Measurements from ENCODE around the gene SNCAIP.

The SNCAIP gene

GRCh38 chr5:122311961-122312590, at the start of gene SNCAIP:
TSS of gene SNCAIP (plus strand) at chr5:122312237. CDS start at chr5:122391135, 78,898 bp downstream.
- no peak for DNase-seq

- no peak for DNase-seq
Measured at GRCh38 chr5:122263352-122264030, 48.5 kb upstream of the SNCAIP start.

DNA sequence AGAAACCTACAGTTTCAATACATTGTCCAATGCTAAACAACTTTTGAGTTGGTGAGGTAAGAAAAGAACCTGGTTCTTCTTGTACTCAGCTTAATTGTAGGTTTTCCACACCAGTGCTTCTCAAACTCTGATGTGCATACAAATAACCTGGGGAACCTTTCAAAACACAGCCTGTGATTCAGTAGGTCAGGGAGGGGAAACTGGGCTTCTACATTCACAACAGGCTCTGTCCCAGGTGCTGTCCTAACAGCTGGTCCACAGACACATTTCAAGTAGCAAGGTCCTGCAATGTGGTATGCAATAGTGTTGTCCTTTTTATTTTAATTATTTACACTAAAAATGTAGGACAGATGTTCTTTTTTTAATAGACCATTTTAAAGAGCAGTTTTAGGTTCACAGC, 47.4 kb upstream of the SNCAIP start:
- no peak for DNase-seq

- no peak for DNase-seq
Measured at GRCh38 chr5:122267185-122267584, 44.9 kb upstream of the SNCAIP start.

DNA sequence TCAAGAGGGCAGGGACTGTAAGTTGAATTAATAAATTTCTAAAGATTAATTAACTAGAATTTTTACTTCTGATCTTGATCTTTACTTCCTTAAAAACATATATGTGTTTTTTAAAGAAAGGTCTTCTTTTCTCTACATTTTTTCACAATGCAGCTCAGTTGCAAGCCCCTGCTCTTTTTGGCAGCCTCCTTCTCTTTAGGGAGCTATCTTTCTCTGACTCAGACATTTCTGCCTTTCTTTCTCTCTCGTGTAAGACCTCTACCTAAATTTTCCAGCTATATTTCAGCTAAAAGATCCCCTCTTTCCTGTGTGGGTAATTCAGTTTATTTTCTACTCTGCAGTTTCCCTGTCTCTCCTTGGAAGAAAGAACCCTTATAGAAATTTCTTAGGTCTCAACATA, 38.3 kb upstream of the SNCAIP start:
- DNase-seq: no peak

- no peak for DNase-seq
Measured at GRCh38 chr5:122283592-122283991, 28.4 kb upstream of the SNCAIP start.

GRCh38 chr5:122286541-122286940, 25.5 kb upstream of the SNCAIP start:
- DNase-seq: no peak

- no peak for DNase-seq
Measured at GRCh38 chr5:122287101-122287500, 24.9 kb upstream of the SNCAIP start.

DNA sequence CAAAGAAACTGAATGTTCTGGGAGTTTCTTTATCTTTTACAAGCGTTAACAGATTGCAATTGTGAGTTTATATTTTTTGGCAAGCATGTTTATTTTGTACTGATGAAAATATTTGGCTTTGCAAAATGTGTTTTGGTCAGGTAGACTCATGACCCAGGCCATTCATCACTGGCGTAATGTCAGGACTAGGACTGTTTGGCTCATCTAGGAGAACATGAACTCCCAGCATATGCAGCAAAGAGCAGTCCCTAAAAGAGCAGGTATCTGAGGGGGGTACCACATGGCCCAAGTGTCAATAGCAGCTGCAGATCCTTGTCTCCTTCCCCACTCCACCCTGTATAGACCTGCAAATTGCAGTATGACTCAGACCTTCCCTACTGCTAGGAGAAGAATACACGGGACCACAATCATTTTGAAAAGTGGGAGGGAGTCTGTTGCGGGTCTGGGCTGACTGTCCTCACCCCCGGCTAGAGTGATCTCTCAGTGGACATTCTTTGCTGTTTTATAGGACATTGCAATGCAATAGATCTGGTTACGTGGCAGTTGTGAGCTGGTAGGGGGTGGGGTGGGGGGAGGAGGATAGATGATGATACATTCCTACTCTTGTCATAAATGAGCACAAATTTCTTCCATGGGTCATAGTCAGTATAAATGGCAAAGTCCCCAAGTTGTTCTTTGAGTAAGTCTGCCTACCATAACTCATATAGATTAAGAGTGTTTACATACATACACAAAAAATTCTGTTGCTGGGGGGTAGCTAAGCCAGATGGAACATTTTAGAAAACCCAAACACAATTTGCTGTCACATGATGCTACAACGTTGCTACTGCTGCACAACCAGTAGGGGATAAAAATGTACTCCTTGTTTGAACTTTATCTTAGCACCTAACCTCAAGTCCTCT, 20.8 kb upstream of the SNCAIP start:
- no peak for DNase-seq

GRCh38 chr5:122292332-122292731, 19.7 kb upstream of the SNCAIP start:
- no peak for DNase-seq

DNA sequence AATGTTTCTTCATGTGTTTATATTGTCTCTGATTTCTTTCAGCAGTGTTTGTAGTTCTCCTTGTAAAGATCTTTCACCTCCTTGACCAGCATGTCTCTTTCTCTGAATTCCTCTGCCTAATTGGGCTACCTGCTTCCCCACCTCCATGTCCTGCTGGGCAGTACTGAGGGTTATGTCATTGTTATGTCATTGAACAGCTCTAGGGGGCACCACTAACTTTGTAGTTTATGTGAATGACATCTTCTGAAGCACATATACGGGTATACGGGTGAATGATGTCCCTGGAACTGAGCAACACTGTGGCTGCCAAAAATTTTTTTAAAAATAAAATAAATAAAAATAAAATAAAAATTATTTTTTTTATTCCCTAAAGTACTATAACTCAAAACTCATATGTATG, 16.9 kb upstream of the SNCAIP start:
- no peak for DNase-seq

DNA sequence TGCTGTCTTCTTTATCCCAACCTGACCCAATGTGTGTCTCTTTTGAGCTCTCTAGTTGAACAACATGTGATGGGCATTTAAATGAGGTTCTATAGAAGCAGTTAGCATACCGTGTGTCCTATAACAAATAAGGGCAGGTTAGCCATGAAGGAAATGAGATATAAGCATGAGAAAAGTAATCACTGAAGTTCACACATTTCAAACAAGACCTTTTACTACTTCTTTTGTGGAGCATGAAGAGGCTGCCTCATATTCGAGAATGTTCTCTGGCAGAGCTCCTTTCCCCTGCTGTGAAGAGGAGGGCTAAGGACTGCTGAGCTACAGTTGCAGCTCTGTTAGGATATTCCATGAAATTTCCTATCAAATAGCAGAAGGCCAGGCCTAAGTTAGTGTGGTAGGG, 15.2 kb upstream of the SNCAIP start:
- no peak for DNase-seq

- no peak for DNase-seq
Measured at GRCh38 chr5:122297587-122298298, 14.3 kb upstream of the SNCAIP start.

GRCh38 chr5:122300374-122300773, 11.7 kb upstream of the SNCAIP start:
- no peak for DNase-seq

- DNase-seq: no peak
Measured at GRCh38 chr5:122301016-122301415, 11.0 kb upstream of the SNCAIP start.

GRCh38 chr5:122304471-122305215, 7.4 kb upstream of the SNCAIP start:
- no peak for DNase-seq

DNA sequence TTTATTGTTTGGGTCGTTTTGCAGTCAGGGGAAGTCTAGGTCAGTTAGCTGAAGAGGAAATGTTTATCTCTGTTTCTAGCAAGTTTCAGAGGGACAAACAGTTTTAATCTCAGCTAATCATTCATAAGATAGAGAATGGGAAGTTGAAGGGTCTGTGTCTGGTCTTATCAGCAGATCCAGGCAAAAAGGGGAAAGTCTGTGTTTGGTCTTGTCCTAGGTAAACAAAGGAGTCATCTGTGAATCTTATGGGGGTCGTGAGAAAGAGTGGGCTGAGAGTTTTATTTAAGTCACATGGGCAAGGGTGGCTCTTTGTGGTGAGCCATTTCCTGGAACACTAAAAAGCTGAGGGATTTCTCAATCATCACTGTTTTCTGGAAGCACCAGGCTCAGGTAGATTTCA, 5.6 kb upstream of the SNCAIP start:
- no peak for DNase-seq

DNA sequence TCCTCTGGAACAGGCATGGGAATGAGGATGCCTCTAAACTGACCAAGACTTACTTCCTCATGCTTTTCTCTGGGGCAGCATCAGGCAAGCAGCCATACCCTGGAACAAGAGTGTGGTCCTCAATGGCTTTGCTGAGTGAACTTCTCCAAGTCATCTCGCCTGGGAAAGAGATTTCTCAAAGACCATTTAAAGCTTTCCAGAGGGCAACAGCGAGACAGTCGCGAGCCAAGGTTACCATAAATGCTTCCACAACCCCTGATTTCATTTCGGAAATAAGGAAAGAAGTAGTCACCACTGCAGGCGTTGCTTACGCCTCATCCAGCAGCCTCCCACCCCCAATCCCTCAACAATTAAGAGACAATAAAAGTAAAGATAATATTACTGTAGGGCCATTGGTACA, 1.1 kb upstream of the SNCAIP start:
- no peak for DNase-seq

DNA sequence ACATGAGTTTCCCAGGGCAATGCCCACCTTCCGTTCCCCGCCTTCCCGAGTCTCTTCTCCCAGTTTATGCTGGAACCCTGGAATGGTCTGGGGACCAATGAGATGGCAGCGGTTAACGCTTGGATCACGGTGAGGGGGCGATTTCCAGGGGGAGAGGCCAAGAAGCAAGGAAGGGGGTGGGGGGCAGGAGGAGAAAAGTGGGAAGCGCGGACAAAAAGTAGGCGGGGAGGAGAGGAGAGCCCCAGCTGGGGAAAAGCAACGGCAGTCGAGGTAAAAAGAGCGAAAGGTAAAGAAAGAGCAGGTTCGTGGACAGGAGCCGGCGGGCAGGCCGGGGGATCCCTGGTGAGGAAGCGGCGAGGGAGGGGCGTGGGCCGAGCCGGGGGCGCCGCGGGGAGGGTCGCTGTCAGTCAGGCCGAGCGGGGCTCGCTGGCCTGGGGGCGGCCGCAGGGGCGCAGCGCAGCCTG, 508 bp upstream of the SNCAIP start:
- no peak for DNase-seq

- DNase-seq: no peak
Measured at GRCh38 chr5:122312591-122313406, 762 bp downstream of the SNCAIP start.

GRCh38 chr5:122314036-122314435, 2.0 kb downstream of the SNCAIP start:
- no peak for DNase-seq

All from activated naive CD4-positive, alpha-beta T cell (primary cell).